C4-2B (cell line): ENCODE results near the gene PRSS16.

Experiments used
- H3K27ac ChIP-seq: fragments of 450-650 bp; 2 replicates; pipeline ENCODE4 v1.5.1; 2017
- CTCF ChIP-seq: fragments of 450-650 bp; conservative IDR thresholded peaks from 2 replicates; pipeline ENCODE4 v1.5.1; 2017; ENCODE audit warnings: mild to moderate bottlenecking
- ZFX ChIP-seq: fragments of 450-650 bp; IDR thresholded peaks from 2 replicates; pipeline ENCODE4 v1.6.1; 2017

Gene PRSS16

GRCh38 chr6:27280064-27280539 is 32.6 kb downstream of the PRSS16 start:
- no peak for TF ChIP-seq ZFX
- TF ChIP-seq CTCF = no peak
- H3K27ac ChIP-seq = no peak overlapping the region

- no peak overlapping the region for H3K27ac ChIP-seq
- TF ChIP-seq CTCF (no peak), ZFX (no peak)
Measured at GRCh38 chr6:27280540-27281000, 33.1 kb downstream of the PRSS16 start.

GRCh38 chr6:27281105-27281539 is 33.6 kb downstream of the PRSS16 start:
- H3K27ac ChIP-seq = no peak overlapping the region
- TF ChIP-seq CTCF (no peak), ZFX (no peak)

- no peak overlapping the region for H3K27ac ChIP-seq
- TF ChIP-seq ZFX = no peak
- TF ChIP-seq CTCF = no peak
Measured at GRCh38 chr6:27281569-27281968, 34.1 kb downstream of the PRSS16 start.

- H3K27ac ChIP-seq = no peak overlapping the region
- no peak for TF ChIP-seq ZFX
- TF ChIP-seq CTCF = no peak
Measured at GRCh38 chr6:27283279-27283678, 35.8 kb downstream of the PRSS16 start.

- no peak overlapping the region for H3K27ac ChIP-seq
- TF ChIP-seq ZFX = no peak
- TF ChIP-seq CTCF = no peak
Measured at GRCh38 chr6:27286141-27286540, 38.6 kb downstream of the PRSS16 start.

GRCh38 chr6:27287751-27288135 is 40.2 kb downstream of the PRSS16 start:
- no peak overlapping the region for H3K27ac ChIP-seq
- no peak for TF ChIP-seq CTCF
- no peak for TF ChIP-seq ZFX
